IMR-90 (cell line): Measurements from ENCODE around the gene C6orf89. TPM values are rescaled to one million over a fixed set of nuclear protein-coding genes. Genes with fewer than 3 reads are reported as not detected.

ENCODE experiments used
- ATAC-seq: fragments of 200-7000 bp; cut with Tn5 transposase; 2 replicates; pipeline ENCODE4 v1.9.1; 2020; ENCODE audit warnings: low read depth, mild to moderate bottlenecking, moderate library complexity
- BruUV-seq: library from RNA; stranded (reverse); fragments of 400-500 nt; replicated peaks from 2 replicates; lab custom pipeline; 2021; lab: Mats Ljungman, UMichigan
- CTCF ChIA-PET: fragments of 300-600 bp; formaldehyde crosslinking; extraction: SDS; loops from one replicate; lab custom pipeline; 2021; ENCODE audit warnings: antibody characterized with exemption; lab: Yijun Ruan, JAX
- POLR2A ChIA-PET: fragments of 300-600 bp; sonication (Branson Sonifier 250); formaldehyde crosslinking; loops from one replicate; lab custom pipeline; 2022; ENCODE audit warnings: antibody characterized with exemption; ENCODE audit not compliant: unreplicated experiment; lab: Charles Lee
- DNase-seq: peaks from one replicate; pipeline ENCODE4 v3.0.0; 2013
- H2AFZ ChIP-seq: replicated peaks from 2 replicates; pipeline ENCODE3; 2013; ENCODE audit warnings: low read length, mild to moderate bottlenecking; ENCODE audit not compliant: poor library complexity
- H2AK5ac ChIP-seq: 2 replicates; pipeline ENCODE4 v1.6.1; 2013; ENCODE audit warnings: low read depth, low read length, inconsistent platforms
- H2AK9ac ChIP-seq: replicated peaks from 2 replicates; pipeline ENCODE3; 2013; ENCODE audit warnings: mild to moderate bottlenecking, low read depth, low read length, moderate library complexity; ENCODE audit not compliant: poor library complexity
- H2BK120ac ChIP-seq: 2 replicates; pipeline ENCODE4 v1.6.1; 2013; ENCODE audit warnings: low read depth, low read length, inconsistent platforms
- H2BK15ac ChIP-seq: 3 replicates; pipeline ENCODE4 v1.6.1; 2013; ENCODE audit warnings: low read depth, low read length, inconsistent platforms
- H2BK20ac ChIP-seq: 2 replicates; pipeline ENCODE4 v1.6.1; 2013; ENCODE audit warnings: low read depth, mild to moderate bottlenecking, inconsistent platforms, low read length, moderate library complexity
- H2BK5ac ChIP-seq: 2 replicates; pipeline ENCODE4 v1.6.1; 2013; ENCODE audit warnings: mild to moderate bottlenecking, low read depth, low read length, inconsistent platforms; ENCODE audit not compliant: poor library complexity, severe bottlenecking
- H3K14ac ChIP-seq: replicated peaks from 2 replicates; pipeline ENCODE4 v1.6.1; 2013; ENCODE audit warnings: low read depth, low read length, inconsistent platforms
- H3K18ac ChIP-seq: 2 replicates; pipeline ENCODE4 v1.6.1; 2013; ENCODE audit warnings: low read depth, low read length, control low read depth
- H3K23ac ChIP-seq: 2 replicates; pipeline ENCODE4 v1.6.1; 2013; ENCODE audit warnings: low read depth, low read length, inconsistent platforms
- H3K27ac ChIP-seq: 2 replicates; pipeline ENCODE4 v1.5.1; 2013; ENCODE audit warnings: mild to moderate bottlenecking, control low read depth, low read length; ENCODE audit not compliant: insufficient read depth
- H3K27me3 ChIP-seq: 2 replicates; pipeline ENCODE4 v1.6.1; 2013; ENCODE audit warnings: low read length; ENCODE audit not compliant: control insufficient read depth, insufficient read depth
- H3K36me3 ChIP-seq: 2 replicates; pipeline ENCODE4 v1.6.1; 2013; ENCODE audit warnings: low read length, mixed read lengths; ENCODE audit not compliant: control insufficient read depth, insufficient read depth
- H3K4ac ChIP-seq: 2 replicates; pipeline ENCODE4 v1.6.1; 2013; ENCODE audit warnings: low read depth, low read length, inconsistent platforms
- H3K4me1 ChIP-seq: 2 replicates; pipeline ENCODE4 v1.6.1; 2013; ENCODE audit warnings: low read length, mixed read lengths; ENCODE audit not compliant: control insufficient read depth, insufficient read depth
- H3K4me2 ChIP-seq: 2 replicates; pipeline ENCODE4 v1.6.1; 2013; ENCODE audit warnings: low read depth, mild to moderate bottlenecking, control low read depth, low read length, moderate library complexity
- H3K4me3 ChIP-seq: 2 replicates; pipeline ENCODE4 v1.5.1; 2013; ENCODE audit warnings: low read depth, mild to moderate bottlenecking, control low read depth, low read length, moderate library complexity; ENCODE audit not compliant: insufficient read depth
- H3K56ac ChIP-seq: 2 replicates; pipeline ENCODE4 v1.6.1; 2013; ENCODE audit warnings: low read length, inconsistent platforms; ENCODE audit not compliant: insufficient read depth; ENCODE audit errors: extremely low read depth
- H3K79me1 ChIP-seq, 2 experiments: 2 replicates each; pipeline ENCODE4 v1.6.1; 2013; ENCODE audit warnings: low read length in 2 of 2, inconsistent platforms in 1 of 2, low read depth in 1 of 2
- H3K9ac ChIP-seq: 2 replicates; pipeline ENCODE4 v1.6.1; 2013; ENCODE audit warnings: low read depth, low read length, control low read depth
- H3K9me1 ChIP-seq: 2 replicates; pipeline ENCODE4 v1.6.1; 2013; ENCODE audit warnings: low read length, inconsistent platforms; ENCODE audit not compliant: insufficient read depth
- H3K9me3 ChIP-seq: 2 replicates; pipeline ENCODE4 v1.6.1; 2013; ENCODE audit warnings: low read length; ENCODE audit not compliant: control insufficient read depth, insufficient read depth
- H4K20me1 ChIP-seq: 2 replicates; pipeline ENCODE4 v1.6.1; 2013; ENCODE audit warnings: low read length, inconsistent platforms; ENCODE audit not compliant: insufficient read depth
- H4K5ac ChIP-seq: 2 replicates; pipeline ENCODE4 v1.6.1; 2013; ENCODE audit warnings: mild to moderate bottlenecking, low read depth, low read length, control low read depth
- H4K8ac ChIP-seq, 2 experiments: 2 replicates each; pipeline ENCODE4 v1.6.1; 2013; ENCODE audit warnings: low read depth in 2 of 2, low read length in 2 of 2, control low read depth in 1 of 2, inconsistent platforms in 1 of 2
- H4K91ac ChIP-seq: 2 replicates; pipeline ENCODE4 v1.6.1; 2013; ENCODE audit warnings: low read depth, low read length, inconsistent platforms; ENCODE audit not compliant: insufficient read depth
- CEBPB ChIP-seq: IDR thresholded peaks from 2 replicates; pipeline ENCODE4 v1.6.1; 2012; ENCODE audit warnings: low read depth, low read length, improper control_type of control experiment
- RCOR1 ChIP-seq: IDR thresholded peaks from 2 replicates; pipeline ENCODE4 v1.6.1; 2012; ENCODE audit warnings: mild to moderate bottlenecking, low read length, improper control_type of control experiment; ENCODE audit not compliant: insufficient replicate concordance
- WGBS, 2 experiments: methylation state at CpG; one replicate each; pipeline versions ENCODE4 v1.1.5 to v1.1.7; 2013; ENCODE audit warnings: missing lambda C conversion rate in 2 of 2; ENCODE audit not compliant: insufficient read length in 1 of 2; ENCODE audit errors: extremely low coverage in 2 of 2; 5-methylcytosine and 5-hydroxymethylcytosine counted together
- dilution Hi-C: fragments of 300-500 bp; cut with HindIII; formaldehyde crosslinking; loops from one replicate; pipeline ENCODE4 v1.14.3; 2018; ENCODE audit warnings: low sequenced_read_pairs; ENCODE audit not compliant: unreplicated experiment
- in situ Hi-C: fragments of 300-500 bp; cut with MboI; formaldehyde crosslinking; loops from 3 replicates; pipeline ENCODE4 v1.14.3; 2019; ENCODE audit warnings: low sequenced_read_pairs, inconsistent platforms, mixed read lengths
- intact Hi-C: fragments of 100-400 bp; cut with micrococcal nuclease; formaldehyde crosslinking; loops from 2 replicates; pipeline ENCODE4 v1.10.0; 2022
- polyA plus RNA-seq, 3 experiments: library from polyadenylated mRNA; depleted of rRNA; stranded (reverse); fragments of >200 nt; gene quantifications; 2 replicates each; pipeline ENCODE4 v1.2.3, GENCODE V29; 2012; ENCODE audit warnings: low replicate concordance in 1 of 3
- total RNA-seq: library from RNA; depleted of rRNA; stranded (reverse); fragments of >200 nt; gene quantifications from 2 replicates; pipeline ENCODE4 v1.2.3, GENCODE V29; 2012

The C6orf89 gene
- total and polyA plus RNA-seq, 2 of the 4 experiments (the other 2 are of a cell fraction) = 30.8 to 52.3 TPM

- in situ Hi-C loops = no loop called here
- WGBS, 2 experiments = no CpG with 5 or more reads among the region's 5 CpGs
- no peak overlapping the region for H2BK120ac ChIP-seq
These were observed 34.8 kb downstream of the C6orf89 start for GRCh38 chr6:36920546-36920945.

More at GRCh38 chr6:36920546-36920945, 34.8 kb downstream of the C6orf89 start:
- Histone ChIP-seq H3K4ac (no peak overlapping the region; the same call in 1 of the 2 replicates), H3K18ac (no peak overlapping the region), H3K4me1 (peaks cover 38% of the 10 kb centered on the region), H3K9me3 (no peaks in the 10 kb centered on the region), H3K79me1 (peaks cover 0 to 10% of the 10 kb centered on the region in 2 experiments; a peak in 1 of 4 replicates), H4K8ac (no peak overlapping the region), H2AK9ac (no peak overlapping the region), H2BK5ac (no peak overlapping the region), H4K20me1 (no peaks in the 10 kb centered on the region), H2AK5ac (no peak overlapping the region), H4K91ac (no peak overlapping the region), H3K14ac (0 out of 2 replicates have a peak overlapping the region, but pooled peaks have one; percentile 4), H3K36me3 (peaks cover 25% of the 10 kb centered on the region), H3K9ac (no peak overlapping the region), H2BK15ac (no peak overlapping the region), H2AFZ (no peak overlapping the region), H3K56ac (no peak overlapping the region), H3K4me2 (no peak overlapping the region), H4K5ac (no peak overlapping the region), H3K27ac (peak overlapping the region; percentile 46; the same call in 1 of the 2 replicates), H3K9me1 (peaks cover 14% of the 10 kb centered on the region), H2BK20ac (no peak overlapping the region), H3K23ac (no peak overlapping the region), H3K27me3 (no peaks in the 10 kb centered on the region), H3K4me3 (no peak overlapping the region)
- DNase-seq (peak; percentile 54), ATAC-seq (no peak)
- POLR2A ChIA-PET = no interaction called here
- intact Hi-C loops = no loop called here
- peak; percentile 76 for TF ChIP-seq CEBPB
- TF ChIP-seq RCOR1 = no peak
- CTCF ChIA-PET = no interaction called here
- dilution Hi-C loops = no loop called here
- no TSS peak for BruUV-seq
